Measurements from ENCODE around the gene SMDT1.
"Not testable (repeated sequence)": the region's sequence is repeated elsewhere in the genome, so short reads cannot be mapped to it uniquely, and the experiment has no call there.

The SMDT1 gene

DNA sequence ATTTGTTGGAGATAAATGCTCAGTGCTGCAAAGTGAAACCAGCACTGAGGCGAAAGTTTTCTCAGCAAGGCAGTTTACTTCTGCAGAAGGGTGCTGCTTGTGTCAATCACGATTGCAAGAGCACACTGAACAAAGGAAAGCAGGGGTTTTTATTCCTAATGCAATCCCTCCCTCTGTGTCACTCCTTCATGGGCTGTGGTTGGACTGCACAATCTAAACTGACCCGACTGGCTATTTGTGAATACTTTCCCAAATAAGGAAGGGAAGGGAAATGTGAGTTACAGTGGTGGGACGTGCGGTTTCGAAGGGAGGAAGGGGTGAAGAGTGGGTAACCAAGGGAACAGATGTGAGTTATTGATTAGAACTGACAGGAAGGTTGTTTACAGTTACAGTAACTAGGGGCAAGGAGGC, 35.9 kb downstream of the SMDT1 start:
- not testable (repeated sequence) for DNase-seq

DNA sequence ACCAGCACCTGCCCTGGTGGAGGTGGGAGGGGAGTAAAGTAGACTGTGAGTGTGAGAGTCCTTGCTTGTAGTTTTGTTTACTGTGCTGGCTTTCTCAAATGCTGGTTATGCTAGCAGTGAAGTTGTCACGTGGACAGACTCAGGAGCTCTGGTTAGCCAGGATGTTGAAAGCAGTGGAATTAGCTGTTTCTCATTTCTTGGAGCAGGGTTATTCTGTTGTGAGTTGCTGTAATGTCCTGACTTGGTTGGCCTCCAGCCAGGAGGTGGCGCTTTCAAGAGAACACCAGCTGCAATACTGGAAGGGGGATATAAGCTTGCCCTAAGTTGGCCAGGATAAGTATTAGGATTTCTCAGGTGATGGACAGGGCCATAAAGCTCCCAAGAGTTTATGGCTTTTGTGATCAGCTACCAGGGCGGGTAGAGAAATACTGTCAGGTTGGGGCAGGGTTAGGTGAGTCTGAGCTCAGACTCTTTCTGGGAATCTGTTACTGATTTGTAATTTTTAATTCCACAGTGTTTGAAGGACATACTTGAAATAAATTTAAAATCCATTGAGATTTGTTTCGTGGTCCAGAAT, 37.4 kb downstream of the SMDT1 start:
- no peak for DNase-seq

DNA sequence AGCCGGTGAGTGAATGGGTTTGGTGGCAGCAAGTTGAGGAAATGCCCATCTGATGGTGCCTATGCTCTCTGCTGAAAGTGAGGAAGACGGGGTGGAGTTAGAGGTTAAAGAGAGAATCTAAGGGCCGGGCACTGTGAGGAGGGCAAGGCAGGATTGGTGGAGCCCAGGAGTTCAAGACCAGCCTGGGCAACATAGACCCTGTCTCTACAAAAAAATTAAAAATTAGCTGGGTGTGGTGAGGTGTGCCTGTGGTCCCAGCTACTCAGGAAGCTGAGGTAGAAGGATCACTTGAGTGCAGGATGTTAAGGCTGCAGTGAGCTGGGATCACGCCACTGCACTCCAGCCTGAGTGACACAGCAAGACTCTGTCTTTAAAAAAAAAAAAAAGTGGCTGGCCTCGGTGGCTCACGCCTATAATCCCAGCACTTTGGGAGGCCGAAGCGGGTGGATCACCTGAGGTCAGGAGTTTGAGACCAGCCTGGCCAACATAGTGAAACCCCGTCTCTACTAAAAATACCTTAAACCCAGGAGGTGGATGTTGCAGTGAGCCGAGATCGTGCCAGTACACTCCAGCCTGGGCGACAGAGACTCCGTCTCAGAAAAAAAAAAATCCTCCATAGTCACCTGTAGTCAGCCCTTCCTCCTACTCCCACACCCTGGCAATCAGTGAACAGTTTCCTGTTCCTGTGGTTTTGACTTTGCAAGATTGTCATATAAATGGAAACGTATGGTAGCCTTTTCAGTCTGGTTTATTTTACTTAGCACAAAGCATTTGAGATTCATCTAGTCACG, 40.9 kb downstream of the SMDT1 start:
- DNase-seq: not testable (repeated sequence)

DNA sequence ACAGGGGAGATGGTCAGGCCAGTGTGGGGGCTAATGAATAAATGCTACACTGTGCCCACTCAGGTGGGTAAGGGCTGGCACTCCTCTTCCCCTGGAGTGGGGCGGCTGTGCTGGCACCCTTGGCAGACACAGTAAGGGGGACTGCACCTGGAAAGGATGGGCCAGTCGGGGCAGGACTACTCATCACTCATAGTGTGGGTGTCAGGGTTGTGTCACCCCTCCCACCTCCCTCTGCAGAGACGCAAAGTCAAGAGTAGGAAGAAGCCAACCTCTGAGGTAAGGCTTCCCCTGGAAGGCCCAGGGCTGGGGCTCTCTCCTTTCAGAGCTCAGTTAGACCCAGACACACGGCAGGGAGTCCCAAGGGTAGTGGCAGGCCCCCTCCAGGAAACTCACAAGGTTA, 44.0 kb downstream of the SMDT1 start:
- DNase-seq: not testable (repeated sequence)

DNA sequence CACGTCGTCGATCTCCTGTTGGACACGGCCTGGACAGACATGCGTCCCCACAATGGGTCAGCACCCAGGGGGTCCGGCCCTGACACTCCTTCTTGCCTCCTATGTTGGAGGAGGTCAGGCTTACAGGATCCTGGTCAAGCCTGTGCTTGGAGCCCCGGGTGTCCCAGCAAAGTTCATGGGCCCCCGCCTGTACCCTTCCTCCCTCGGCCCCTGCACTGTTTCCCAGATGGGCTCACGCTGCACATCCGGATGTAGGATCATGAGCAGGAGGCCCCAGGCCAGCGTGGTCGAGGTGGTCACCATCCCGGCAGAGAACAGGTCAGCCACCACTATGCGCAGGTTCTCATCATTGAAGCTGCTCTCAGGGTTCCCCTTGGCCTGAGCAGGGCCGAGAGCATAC, 48.1 kb downstream of the SMDT1 start:
- no peak for DNase-seq

DNA sequence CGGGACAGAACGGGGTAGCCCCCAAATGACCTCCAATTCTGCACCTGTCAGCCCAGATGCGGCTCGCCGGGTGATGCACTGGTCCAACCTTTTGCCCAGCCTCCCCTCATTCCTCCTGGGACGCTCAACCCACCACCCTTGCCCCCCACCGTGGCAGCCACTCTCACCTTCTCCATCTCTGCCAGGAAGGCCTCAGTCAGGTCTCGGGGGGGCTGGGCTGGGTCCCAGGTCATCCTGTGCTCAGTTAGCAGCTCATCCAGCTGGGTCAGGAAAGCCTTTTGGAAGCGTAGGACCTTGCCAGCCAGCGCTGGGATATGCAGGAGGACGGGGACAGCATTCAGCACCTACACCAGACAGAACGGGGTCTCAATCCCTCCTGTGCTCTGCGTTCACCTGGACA, 48.5 kb downstream of the SMDT1 start:
- DNase-seq: not testable (repeated sequence)

DNA sequence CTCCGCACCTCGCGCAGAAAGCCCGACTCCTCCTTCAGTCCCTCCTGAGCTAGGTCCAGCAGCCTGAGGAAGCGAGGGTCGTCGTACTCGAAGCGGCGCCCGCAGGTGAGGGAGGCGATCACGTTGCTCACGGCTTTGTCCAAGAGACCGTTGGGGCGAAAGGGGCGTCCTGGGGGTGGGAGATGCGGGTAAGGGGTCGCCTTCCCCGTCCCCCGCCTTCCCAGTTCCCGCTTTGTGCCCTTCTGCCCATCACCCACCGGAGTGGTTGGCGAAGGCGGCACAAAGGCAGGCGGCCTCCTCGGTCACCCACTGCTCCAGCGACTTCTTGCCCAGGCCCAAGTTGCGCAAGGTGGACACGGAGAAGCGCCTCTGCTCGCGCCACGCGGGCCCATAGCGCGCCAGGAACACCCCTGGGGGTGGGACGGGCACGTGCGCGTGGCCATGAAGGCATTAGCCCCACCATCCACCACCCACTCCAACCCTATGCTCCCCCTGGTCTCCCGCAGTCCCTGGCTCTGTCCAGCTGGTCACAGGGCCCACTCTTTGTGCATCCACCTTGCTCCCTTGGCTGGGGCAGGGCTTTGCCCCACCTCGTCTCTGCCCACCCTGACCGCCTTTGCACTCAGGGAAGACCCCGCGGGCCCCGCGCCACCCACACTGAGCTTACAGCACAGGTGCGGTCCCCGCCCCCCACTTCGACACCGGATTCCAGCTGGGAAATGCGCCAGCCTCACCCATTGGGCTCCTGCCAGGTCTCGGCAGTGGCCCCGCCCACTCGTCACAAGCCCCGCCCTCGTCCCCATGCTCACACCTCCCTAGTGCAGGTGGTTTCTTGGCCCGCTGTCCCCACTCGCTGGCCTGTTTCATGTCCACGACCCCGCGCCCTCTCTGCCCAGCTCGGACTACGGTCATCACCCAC, 49.5 kb downstream of the SMDT1 start:
- DNase-seq: not testable (repeated sequence)

DNA sequence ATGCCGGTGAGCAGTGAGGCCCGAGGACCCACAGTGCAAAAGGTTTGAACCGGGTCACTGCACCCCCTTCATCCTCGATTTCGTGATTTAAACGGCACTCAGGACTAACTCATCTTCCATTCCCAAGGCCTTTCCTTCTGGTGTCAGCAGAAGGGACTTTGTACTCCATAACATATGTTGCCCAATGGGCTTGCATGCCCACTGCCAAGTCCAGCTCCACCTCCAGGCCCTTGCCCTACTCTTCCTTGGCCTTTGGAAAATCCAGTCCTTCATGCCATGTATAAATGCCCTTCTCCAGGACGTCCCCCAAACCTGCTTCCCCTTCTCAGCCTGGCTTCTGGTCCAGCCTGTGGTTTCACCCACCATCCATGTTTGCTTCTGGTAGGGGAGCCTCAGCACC, 50.7 kb downstream of the SMDT1 start:
- DNase-seq: not testable (repeated sequence)

DNA sequence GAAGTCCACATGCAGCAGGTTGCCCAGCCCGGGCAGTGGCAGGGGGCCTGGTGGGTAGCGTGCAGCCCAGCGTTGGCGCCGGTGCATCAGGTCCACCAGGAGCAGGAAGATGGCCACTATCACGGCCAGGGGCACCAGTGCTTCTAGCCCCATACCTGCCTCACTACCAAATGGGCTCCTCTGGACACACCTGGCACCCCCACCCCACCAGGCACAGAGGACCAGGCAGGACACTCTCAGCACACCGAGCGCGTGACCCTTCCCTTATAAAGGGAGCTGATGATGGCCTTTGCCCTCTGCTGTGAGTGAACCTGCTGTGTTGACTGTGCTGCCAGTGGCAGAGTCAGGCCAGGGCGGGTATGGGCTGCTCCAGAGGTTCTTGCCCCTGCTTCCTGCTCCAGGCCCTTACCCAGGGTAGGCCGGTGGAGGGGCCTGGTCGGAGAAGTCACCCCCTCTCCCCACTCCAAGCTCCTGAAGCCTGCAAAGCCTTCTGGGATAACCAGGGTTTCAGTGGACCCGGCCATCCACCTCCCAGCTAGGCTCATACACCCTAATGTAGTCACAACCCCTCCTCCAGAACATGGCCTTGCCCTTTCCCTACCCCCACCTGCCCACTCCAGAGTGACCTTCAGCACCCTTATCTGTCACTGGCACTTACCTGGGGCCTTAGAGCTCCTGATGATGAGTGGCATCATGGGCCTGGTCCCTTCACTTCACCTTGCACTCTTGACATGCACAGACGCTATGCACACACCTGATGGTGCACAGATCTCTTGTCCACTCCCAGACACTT, 51.3 kb downstream of the SMDT1 start, which contains the start of gene CYP2D6:
Gene CYP2D6, minus strand, starts transcription at position 172 of the 793 bp plus-strand sequence. Its CDS starts 19 bp downstream, at position 153.
- not testable (repeated sequence) for DNase-seq

DNA sequence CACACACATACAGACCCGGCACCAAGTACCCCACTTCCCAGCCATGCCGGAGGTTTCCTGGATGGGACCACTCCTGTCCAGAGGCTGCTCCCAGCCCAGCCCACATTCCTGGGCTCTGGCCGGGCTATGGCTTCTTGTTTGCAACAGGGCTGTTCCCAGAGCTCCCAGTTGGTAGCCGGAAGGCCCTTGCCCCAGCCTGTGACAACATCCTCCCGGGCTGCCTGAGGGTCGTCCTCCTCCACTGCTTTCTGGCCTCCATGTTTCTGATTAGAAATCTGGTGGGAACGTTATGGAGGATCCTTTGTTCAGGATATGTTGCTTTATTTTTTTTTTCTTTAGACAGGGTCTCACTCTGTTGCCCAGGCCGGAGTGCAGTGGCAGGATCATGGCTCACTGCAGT, 52.1 kb downstream of the SMDT1 start:
- DNase-seq: no peak

DNA sequence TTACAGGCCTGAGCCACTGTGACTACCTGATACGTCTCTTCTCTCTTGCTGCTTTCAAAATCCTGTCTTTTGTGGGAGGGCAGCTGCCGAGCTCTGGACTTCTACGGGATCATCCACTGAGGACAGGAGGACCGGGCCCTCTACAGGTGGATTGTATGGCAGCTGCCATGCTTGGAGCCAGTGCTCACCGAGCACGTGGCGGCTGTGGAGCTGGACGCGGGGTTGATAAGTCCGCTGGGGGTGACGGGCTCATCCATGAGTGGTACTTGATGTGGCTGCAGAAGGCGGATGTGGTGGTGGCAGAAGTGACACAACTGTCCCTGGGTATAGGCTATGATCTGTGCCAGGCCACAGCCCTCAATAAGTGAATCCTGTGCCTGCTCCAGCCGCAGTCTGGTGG, 53.0 kb downstream of the SMDT1 start:
- no peak for DNase-seq
